ENCODE results near the gene NANP. TPM values are rescaled to one million over a fixed set of nuclear protein-coding genes. Genes with fewer than 3 reads are reported as not detected.

The NANP gene
- total and polyA plus RNA-seq, 9 of the 15 experiments (the other 6 are each of a cell fraction or from before 2014, with no cell fraction given) = 5.4 to 8.4 (median 6.9) TPM

DNA sequence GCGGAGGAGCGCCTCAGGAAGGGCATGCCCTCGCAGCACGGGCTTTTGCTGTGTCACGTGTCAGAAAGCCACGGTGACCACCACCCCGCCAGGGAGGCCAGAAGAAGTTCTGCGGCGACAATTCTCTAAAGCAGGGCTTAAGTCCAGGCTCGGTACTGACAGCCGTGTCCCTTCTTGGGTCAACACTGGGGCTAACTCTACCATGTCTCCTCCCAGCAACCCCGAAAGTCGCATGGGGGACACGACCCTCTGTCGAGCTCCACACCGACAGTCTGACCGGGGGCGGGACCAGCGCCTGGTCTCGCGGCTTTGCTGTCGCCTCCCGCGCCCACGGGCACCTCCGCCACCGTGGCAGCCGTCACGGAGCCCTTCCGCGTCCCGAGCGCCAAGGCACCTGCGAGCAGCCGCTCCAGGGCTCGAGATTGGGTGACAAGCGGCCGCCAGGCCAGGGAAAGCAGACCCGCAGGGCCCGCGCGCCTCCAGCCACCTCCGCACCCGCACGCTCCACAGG lies 534 bp downstream of the NANP start (continued):
- TF ChIP-seq, protein P1, sequence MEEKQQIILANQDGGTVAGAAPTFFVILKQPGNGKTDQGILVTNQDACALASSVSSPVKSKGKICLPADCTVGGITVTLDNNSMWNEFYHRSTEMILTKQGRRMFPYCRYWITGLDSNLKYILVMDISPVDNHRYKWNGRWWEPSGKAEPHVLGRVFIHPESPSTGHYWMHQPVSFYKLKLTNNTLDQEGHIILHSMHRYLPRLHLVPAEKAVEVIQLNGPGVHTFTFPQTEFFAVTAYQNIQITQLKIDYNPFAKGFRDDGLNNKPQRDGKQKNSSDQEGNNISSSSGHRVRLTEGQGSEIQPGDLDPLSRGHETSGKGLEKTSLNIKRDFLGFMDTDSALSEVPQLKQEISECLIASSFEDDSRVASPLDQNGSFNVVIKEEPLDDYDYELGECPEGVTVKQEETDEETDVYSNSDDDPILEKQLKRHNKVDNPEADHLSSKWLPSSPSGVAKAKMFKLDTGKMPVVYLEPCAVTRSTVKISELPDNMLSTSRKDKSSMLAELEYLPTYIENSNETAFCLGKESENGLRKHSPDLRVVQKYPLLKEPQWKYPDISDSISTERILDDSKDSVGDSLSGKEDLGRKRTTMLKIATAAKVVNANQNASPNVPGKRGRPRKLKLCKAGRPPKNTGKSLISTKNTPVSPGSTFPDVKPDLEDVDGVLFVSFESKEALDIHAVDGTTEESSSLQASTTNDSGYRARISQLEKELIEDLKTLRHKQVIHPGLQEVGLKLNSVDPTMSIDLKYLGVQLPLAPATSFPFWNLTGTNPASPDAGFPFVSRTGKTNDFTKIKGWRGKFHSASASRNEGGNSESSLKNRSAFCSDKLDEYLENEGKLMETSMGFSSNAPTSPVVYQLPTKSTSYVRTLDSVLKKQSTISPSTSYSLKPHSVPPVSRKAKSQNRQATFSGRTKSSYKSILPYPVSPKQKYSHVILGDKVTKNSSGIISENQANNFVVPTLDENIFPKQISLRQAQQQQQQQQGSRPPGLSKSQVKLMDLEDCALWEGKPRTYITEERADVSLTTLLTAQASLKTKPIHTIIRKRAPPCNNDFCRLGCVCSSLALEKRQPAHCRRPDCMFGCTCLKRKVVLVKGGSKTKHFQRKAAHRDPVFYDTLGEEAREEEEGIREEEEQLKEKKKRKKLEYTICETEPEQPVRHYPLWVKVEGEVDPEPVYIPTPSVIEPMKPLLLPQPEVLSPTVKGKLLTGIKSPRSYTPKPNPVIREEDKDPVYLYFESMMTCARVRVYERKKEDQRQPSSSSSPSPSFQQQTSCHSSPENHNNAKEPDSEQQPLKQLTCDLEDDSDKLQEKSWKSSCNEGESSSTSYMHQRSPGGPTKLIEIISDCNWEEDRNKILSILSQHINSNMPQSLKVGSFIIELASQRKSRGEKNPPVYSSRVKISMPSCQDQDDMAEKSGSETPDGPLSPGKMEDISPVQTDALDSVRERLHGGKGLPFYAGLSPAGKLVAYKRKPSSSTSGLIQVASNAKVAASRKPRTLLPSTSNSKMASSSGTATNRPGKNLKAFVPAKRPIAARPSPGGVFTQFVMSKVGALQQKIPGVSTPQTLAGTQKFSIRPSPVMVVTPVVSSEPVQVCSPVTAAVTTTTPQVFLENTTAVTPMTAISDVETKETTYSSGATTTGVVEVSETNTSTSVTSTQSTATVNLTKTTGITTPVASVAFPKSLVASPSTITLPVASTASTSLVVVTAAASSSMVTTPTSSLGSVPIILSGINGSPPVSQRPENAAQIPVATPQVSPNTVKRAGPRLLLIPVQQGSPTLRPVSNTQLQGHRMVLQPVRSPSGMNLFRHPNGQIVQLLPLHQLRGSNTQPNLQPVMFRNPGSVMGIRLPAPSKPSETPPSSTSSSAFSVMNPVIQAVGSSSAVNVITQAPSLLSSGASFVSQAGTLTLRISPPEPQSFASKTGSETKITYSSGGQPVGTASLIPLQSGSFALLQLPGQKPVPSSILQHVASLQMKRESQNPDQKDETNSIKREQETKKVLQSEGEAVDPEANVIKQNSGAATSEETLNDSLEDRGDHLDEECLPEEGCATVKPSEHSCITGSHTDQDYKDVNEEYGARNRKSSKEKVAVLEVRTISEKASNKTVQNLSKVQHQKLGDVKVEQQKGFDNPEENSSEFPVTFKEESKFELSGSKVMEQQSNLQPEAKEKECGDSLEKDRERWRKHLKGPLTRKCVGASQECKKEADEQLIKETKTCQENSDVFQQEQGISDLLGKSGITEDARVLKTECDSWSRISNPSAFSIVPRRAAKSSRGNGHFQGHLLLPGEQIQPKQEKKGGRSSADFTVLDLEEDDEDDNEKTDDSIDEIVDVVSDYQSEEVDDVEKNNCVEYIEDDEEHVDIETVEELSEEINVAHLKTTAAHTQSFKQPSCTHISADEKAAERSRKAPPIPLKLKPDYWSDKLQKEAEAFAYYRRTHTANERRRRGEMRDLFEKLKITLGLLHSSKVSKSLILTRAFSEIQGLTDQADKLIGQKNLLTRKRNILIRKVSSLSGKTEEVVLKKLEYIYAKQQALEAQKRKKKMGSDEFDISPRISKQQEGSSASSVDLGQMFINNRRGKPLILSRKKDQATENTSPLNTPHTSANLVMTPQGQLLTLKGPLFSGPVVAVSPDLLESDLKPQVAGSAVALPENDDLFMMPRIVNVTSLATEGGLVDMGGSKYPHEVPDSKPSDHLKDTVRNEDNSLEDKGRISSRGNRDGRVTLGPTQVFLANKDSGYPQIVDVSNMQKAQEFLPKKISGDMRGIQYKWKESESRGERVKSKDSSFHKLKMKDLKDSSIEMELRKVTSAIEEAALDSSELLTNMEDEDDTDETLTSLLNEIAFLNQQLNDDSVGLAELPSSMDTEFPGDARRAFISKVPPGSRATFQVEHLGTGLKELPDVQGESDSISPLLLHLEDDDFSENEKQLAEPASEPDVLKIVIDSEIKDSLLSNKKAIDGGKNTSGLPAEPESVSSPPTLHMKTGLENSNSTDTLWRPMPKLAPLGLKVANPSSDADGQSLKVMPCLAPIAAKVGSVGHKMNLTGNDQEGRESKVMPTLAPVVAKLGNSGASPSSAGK (IDR thresholded peaks at IDR 0.05) = peak; percentile 8
- no peak for TF ChIP-seq POU5F1 (IDR thresholded peaks at IDR 0.05; ENCODE audit: borderline replicate concordance, low read depth, low read length, partially characterized antibody)
- no peak for TF ChIP-seq ZNF24 (IDR thresholded peaks at IDR 0.05)
- no peak for TF ChIP-seq FOS (IDR thresholded peaks at IDR 0.05; ENCODE audit: extremely low read depth, insufficient read length)
- TF ChIP-seq, protein P2, sequence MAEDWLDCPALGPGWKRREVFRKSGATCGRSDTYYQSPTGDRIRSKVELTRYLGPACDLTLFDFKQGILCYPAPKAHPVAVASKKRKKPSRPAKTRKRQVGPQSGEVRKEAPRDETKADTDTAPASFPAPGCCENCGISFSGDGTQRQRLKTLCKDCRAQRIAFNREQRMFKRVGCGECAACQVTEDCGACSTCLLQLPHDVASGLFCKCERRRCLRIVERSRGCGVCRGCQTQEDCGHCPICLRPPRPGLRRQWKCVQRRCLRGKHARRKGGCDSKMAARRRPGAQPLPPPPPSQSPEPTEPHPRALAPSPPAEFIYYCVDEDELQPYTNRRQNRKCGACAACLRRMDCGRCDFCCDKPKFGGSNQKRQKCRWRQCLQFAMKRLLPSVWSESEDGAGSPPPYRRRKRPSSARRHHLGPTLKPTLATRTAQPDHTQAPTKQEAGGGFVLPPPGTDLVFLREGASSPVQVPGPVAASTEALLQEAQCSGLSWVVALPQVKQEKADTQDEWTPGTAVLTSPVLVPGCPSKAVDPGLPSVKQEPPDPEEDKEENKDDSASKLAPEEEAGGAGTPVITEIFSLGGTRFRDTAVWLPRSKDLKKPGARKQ (CRISPR knock-in tag; IDR thresholded peaks at IDR 0.05) = no peak
- no peak for TF ChIP-seq NFXL1 (CRISPR knock-in tag; IDR thresholded peaks at IDR 0.05)
- peak; percentile 32; the same call in 1 of the 2 replicates for TF ChIP-seq KAT7 (CRISPR knock-in tag; IDR thresholded peaks at IDR 0.05; ENCODE audit: borderline replicate concordance)
- TF ChIP-seq, protein P3, sequence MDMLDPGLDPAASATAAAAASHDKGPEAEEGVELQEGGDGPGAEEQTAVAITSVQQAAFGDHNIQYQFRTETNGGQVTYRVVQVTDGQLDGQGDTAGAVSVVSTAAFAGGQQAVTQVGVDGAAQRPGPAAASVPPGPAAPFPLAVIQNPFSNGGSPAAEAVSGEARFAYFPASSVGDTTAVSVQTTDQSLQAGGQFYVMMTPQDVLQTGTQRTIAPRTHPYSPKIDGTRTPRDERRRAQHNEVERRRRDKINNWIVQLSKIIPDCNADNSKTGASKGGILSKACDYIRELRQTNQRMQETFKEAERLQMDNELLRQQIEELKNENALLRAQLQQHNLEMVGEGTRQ (CRISPR knock-in tag; IDR thresholded peaks at IDR 0.05) = peak; percentile 68
- 0 out of 3 replicates have a peak, but pooled peaks of 1 of the 2 experiments have one; percentile 9 for TF ChIP-seq CBX3 (IDR thresholded peaks at IDR 0.05; ENCODE audit: borderline replicate concordance in 1 of 2, low read length in 2 of 2)
- TF ChIP-seq, protein P4, sequence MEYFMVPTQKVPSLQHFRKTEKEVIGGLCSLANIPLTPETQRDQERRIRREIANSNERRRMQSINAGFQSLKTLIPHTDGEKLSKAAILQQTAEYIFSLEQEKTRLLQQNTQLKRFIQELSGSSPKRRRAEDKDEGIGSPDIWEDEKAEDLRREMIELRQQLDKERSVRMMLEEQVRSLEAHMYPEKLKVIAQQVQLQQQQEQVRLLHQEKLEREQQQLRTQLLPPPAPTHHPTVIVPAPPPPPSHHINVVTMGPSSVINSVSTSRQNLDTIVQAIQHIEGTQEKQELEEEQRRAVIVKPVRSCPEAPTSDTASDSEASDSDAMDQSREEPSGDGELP (CRISPR knock-in tag; IDR thresholded peaks at IDR 0.05; ENCODE audit: borderline replicate concordance) = no peak
- TF ChIP-seq ZBTB7A (IDR thresholded peaks at IDR 0.05; ENCODE audit: borderline replicate concordance, control insufficient read depth, low read depth, low read length) = peak; percentile 19; the same call in 1 of the 2 replicates
- no peak for TF ChIP-seq SRSF9 (IDR thresholded peaks at IDR 0.05; ENCODE audit: borderline replicate concordance, low read depth, low read length)
